ENCODE measurements around the gene BCCIP.

- TF ChIP-seq CTCF (IDR thresholded peaks at IDR 0.05): no peak
- TF ChIP-seq POLR2A (IDR thresholded peaks at IDR 0.05): no peak
Measured at GRCh38 chr10:125844751-125845221, 21.4 kb downstream of the BCCIP start.

All from esophagus squamous epithelium (tissue), 4 donors.